Ovary (tissue), 9 donors: ENCODE data around the gene BICDL2. TPM values are rescaled to one million over a fixed set of nuclear protein-coding genes. Genes with fewer than 3 reads are reported as not detected.

Source experiments
- DNase-seq, 5 donors: peaks; one replicate each; pipeline ENCODE4 v3.0.0-alpha.2; 2019 to 2020
- H3K27ac ChIP-seq, 2 donors: fragments of 200-600 bp; one replicate each; pipeline versions ENCODE4 v1.5.1 to v1.8.0; 2019 to 2022
- H3K27me3 ChIP-seq: fragments of 200-600 bp; one replicate; pipeline ENCODE4 v1.8.0; 2022
- H3K36me3 ChIP-seq: fragments of 200-600 bp; sonication (generic); one replicate; pipeline ENCODE4 v1.5.1; 2019
- H3K4me1 ChIP-seq: one replicate; pipeline ENCODE4 v1.8.1; 2013; ENCODE audit warnings: mild to moderate bottlenecking, moderate library complexity; ENCODE audit not compliant: insufficient read depth
- H3K4me3 ChIP-seq: fragments of 200-600 bp; sonication (generic); one replicate; pipeline ENCODE4 v1.5.1; 2017
- H3K9me3 ChIP-seq, 2 donors: fragments of 200-600 bp in 1 of 2; sonication (generic) in 1 of 2; one replicate each; pipeline versions ENCODE4 v1.5.1 to v1.8.1; 2013 to 2019; ENCODE audit warnings: mild to moderate bottlenecking in 1 of 2, moderate library complexity in 1 of 2
- EP300 ChIP-seq: sonication (generic); formaldehyde crosslinking; IDR thresholded peaks from one replicate; pipeline ENCODE4 v1.6.1; 2017; ENCODE audit warnings: antibody characterized with exemption
- POLR2A ChIP-seq: fragments of 450-650 bp; IDR thresholded peaks from one replicate; pipeline ENCODE4 v1.6.1; 2017; ENCODE audit warnings: antibody characterized with exemption, mild to moderate bottlenecking, moderate library complexity
- WGBS, 3 donors: extraction: QIAGEN DNeasy Blood & Tissue Kit in 1 of 3; methylation state at CpG; one replicate each; pipeline versions ENCODE4 v1.1.5 to v1.1.7; 2013 to 2017; 5-methylcytosine and 5-hydroxymethylcytosine counted together
- intact Hi-C, 4 donors: fragments of 100-400 bp; cut with DNase I; formaldehyde crosslinking; loops; one replicate each; pipeline versions ENCODE4 v1.11.0 to v1.15.1; 2022 to 2023
- polyA plus RNA-seq, 2 donors: library from polyadenylated mRNA; stranded (reverse); fragments of 200-250 nt in 1 of 2; fragments of 350-450 nt in 1 of 2; fragmentation: Illumina TruSeq in 1 of 2; extraction: RNeasy Lipid Tissue Mini Kit (QIAGEN cat#74804) in 1 of 2; gene quantifications; one replicate each; pipeline ENCODE4 v1.2.3, GENCODE V29; 2013 to 2014
- total RNA-seq, 7 donors: library from RNA; depleted of rRNA in 2 of 7; stranded (reverse); fragments of >200 nt in 2 of 7; fragmentation: NEBNext Ultra II Directional in 3 of 7; extraction: Animal tissue kit (Norgen Biotek cat#: 25700) in 3 of 7; gene quantifications; one replicate each; pipeline versions ENCODE4 v1.1.0 to v1.2.4, GENCODE V29; 2016 to 2023
- TF ChIP-seq, protein P1 (sequence below), 3 donors: fragments of 450-650 bp in 2 of 3; fragments of 200-600 bp in 1 of 3; IDR thresholded peaks; one replicate each; pipeline versions ENCODE4 v1.5.1 to v1.8.0; 2016 to 2022; ENCODE audit warnings: antibody characterized with exemption in 3 of 3, mild to moderate bottlenecking in 1 of 3
- donor health status: DM: no; HTN: no; CAD: no; lungs with moderate emphysema.
- donor health status: DM: no; HTN: no; CAD: no.
- donor health status: Bipolar disorder and iron deficiency.
- donor health status: DM: yes; HTN: yes; CAD: no.
- donor health status: DM: no; HTN: no; CAD: no.
- donor health status: DM: yes; HTN: yes; CAD: no.

BICDL2 gene
- total and polyA plus RNA-seq, 9 donors: 0.02 to 21.9 (median 1.3) TPM; not detected in 3

DNA sequence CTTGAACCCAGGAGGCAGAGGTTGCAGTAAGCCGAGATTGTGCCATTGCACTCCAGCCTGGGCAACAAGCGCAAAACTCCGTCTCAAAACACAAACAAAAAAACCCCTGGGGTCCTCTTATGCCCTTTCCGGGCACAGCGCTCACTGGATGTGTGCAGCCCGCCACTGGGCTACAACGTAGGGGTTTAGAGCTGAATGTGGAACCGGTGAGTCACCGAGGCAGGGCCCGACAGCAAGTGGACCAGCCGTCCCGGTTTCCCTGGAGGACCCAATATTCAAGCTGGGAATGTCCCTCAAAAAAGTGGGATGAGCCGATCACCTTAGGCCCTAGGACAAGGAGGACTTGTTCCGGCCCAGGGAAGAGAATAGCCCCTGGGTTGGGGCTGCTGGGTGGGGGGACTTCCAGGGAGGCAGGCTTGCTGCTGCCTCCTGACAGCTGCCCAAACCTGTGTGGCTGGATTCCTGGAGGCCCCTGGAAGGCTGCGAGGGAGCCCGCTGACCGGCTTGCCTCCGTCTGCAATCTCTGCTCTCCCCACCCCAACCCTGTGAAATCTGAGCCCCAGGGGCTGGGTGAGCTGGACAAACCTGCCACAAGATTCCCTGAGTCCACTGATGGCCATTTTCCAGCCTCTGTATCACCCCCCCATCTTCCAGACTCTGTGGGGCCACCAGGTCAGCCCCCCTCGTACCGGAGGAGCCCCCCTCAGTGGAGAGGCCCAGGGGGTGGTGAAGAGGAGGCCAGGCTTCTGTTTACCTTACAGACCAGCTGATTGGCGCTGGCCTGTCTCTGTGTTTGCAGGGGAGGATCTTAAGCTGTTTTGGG lies 27.0 kb downstream of the BICDL2 start:
- Histone ChIP-seq H3K9me3 (no peaks in the 10 kb centered on the region), H3K27ac (no peak overlapping the region), H3K27me3 (peaks cover 8% of the 10 kb centered on the region), H3K4me1 (no peaks in the 10 kb centered on the region), H3K4me3 (no peak overlapping the region), H3K36me3 (no peaks in the 10 kb centered on the region)
- no peak for TF ChIP-seq EP300
- TF ChIP-seq, protein P1, sequence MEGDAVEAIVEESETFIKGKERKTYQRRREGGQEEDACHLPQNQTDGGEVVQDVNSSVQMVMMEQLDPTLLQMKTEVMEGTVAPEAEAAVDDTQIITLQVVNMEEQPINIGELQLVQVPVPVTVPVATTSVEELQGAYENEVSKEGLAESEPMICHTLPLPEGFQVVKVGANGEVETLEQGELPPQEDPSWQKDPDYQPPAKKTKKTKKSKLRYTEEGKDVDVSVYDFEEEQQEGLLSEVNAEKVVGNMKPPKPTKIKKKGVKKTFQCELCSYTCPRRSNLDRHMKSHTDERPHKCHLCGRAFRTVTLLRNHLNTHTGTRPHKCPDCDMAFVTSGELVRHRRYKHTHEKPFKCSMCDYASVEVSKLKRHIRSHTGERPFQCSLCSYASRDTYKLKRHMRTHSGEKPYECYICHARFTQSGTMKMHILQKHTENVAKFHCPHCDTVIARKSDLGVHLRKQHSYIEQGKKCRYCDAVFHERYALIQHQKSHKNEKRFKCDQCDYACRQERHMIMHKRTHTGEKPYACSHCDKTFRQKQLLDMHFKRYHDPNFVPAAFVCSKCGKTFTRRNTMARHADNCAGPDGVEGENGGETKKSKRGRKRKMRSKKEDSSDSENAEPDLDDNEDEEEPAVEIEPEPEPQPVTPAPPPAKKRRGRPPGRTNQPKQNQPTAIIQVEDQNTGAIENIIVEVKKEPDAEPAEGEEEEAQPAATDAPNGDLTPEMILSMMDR (IDR thresholded peaks at IDR 0.05): no peak
- TF ChIP-seq POLR2A: no peak
- intact Hi-C loops: no loop called here
- no peak for DNase-seq
- 30 to 35% (median 30%) methylated on average over 21 of the region's 21 CpGs for WGBS, 3 donors

DNA sequence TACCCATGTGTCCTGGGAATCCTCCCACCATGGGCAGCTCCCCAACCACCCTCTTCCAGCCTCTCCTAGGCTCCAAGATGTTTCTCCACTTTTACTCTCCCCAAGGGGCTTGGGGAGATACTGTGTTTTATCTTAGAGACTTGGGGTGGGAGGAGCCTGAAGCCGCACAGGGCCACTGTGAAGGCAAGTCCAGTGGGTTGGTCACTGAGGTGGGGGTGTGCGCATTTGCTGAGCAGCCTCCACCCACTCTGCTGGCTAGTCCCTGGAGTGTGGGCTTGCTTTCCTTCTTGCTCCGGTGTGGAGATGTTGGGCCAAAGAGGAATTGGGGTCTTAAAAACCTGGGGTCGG lies 28.1 kb downstream of the BICDL2 start:
- 24 to 53% (median 50%) methylated on average over 4 of the region's 4 CpGs for WGBS, 3 donors
- peaks cover 8% of the 10 kb centered on the region for H3K27me3 ChIP-seq
- intact Hi-C loops: no loop called here

DNA sequence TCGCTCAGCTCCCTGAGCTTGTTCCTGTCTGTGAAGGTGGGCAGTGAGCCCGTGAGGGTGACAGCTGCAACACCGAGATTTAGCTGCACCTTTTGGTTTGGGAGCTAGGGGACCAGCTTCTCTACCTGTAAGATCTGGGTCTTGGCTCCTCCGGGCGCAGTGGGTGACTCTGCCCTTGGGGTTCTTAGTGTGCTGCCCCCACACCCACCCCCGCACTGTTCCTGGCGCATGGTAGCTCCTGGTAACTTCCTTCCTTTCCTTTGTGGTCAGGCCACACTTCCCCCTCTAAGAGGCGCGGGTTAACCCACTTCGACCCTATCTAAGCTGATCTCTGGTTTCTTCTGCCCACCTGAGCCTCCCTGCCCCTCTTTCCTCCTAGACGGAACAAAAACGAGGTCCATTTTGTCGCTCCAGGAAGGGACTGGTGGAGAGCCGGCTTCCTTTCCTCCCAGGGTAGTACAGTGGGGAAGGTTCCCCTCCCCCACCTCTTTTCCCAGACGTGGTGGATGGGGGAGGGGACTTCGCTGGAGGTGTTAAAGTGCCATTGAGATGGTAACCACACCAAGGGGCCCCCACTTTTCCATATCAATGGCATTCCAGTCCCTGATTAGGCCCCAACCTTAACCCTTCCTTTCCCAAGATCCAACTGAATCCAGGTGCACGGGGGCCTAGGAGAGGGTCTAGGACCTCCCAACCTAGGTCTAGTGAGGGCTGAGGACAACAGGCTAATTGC lies 28.6 kb downstream of the BICDL2 start:
- no peak for DNase-seq
- H3K4me3 ChIP-seq: no peak overlapping the region
- no peak for TF ChIP-seq POLR2A
- no peak for TF ChIP-seq EP300
- TF ChIP-seq, protein P1 (IDR thresholded peaks at IDR 0.05): no peak
- no peaks in the 10 kb centered on the region for H3K36me3 ChIP-seq
- no peaks in the 10 kb centered on the region for H3K4me1 ChIP-seq
- H3K27ac ChIP-seq: no peak overlapping the region
- peaks cover 8% of the 10 kb centered on the region for H3K27me3 ChIP-seq
- intact Hi-C loops: no loop called here
- 21 to 34% (median 33%) methylated on average over 17 of the region's 17 CpGs for WGBS, 3 donors
- no peaks in the 10 kb centered on the region for H3K9me3 ChIP-seq

More for the DNA sequence above, 28.1 kb downstream of the BICDL2 start:
- H3K9me3 ChIP-seq: no peaks in the 10 kb centered on the region
- H3K4me3 ChIP-seq: no peak overlapping the region
- no peak overlapping the region for H3K27ac ChIP-seq
- H3K4me1 ChIP-seq: no peaks in the 10 kb centered on the region
- no peak for DNase-seq
- TF ChIP-seq EP300 (no peak), POLR2A (no peak)
- TF ChIP-seq, protein P1 (IDR thresholded peaks at IDR 0.05): no peak
- H3K36me3 ChIP-seq: no peaks in the 10 kb centered on the region

DNA sequence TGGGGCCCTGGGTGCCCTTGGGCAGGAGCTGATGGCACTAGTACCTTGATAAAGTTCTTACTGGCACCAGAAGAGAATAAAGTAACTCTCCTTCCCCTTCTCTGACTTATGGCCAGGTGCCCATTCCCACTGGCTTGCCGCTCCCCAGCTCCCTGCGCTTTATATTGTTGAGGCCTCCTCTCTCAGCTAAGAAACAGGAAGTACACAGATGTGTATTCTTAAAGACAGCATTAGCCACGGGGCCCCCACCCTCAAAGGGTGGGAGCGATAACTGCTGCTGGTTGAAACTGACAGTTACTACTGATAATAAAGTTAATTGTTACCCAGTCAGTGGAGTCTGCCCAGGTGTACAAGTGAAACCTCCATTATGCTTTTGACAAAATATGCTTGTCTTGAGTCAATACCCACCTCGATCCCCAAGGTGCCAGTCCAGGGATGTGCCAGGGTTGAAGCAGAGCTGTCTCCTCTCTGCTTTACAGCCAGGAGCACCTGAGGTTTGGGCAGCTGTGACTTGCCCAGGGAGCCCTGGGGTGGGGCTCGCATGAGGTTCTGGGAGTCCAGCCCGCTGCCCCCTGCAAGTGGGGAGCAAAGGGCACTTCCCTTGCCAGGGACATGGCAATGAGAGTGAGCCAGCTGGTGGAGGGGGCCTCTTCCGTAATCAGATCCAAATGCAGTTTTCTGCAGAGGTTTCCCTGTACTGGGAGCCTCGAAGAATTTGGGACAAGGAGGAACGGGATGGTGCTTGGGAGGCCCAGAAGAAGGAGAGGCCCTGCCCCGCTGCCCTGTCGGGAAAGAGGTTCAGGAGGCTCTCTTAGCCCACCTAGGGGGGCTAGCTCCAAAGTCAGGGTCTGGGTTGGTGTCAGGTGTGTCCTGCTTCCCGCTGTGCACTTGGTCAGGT lies 29.4 kb downstream of the BICDL2 start:
- Histone ChIP-seq H3K4me1 (no peaks in the 10 kb centered on the region), H3K9me3 (no peaks in the 10 kb centered on the region), H3K27me3 (peaks cover 8% of the 10 kb centered on the region), H3K36me3 (no peaks in the 10 kb centered on the region), H3K27ac (no peak overlapping the region), H3K4me3 (no peak overlapping the region)
- TF ChIP-seq EP300: no peak
- no peak for TF ChIP-seq POLR2A
- TF ChIP-seq, protein P1 (IDR thresholded peaks at IDR 0.05): no peak
- no peak for DNase-seq
- WGBS, 3 donors: 53 to 58% (median 53%) methylated on average over 13 of the region's 13 CpGs
- intact Hi-C loops: no loop called here
